Stimulated activated naive CD8-positive, alpha-beta T cell treated with anti-CD3 and anti-CD28 coated beads, Interleukin-15, Interleukin-2, amounts not matched to agents 100 ng/mL and 50 ng/mL, for 24 hours (primary cell): ENCODE results near the gene KMO.
A peak's percentile ranks its signal among the peaks of the same experiment; 100 is the strongest.

Source experiments
- H3K27ac Mint-ChIP-seq: one replicate; pipeline ENCODE4 v1.8.0; 2021; ENCODE audit warnings: mild to moderate bottlenecking, mixed read lengths
- H3K27me3 Mint-ChIP-seq: one replicate; pipeline ENCODE4 v1.8.0; 2021; ENCODE audit warnings: mixed read lengths
- H3K36me3 Mint-ChIP-seq: one replicate; pipeline ENCODE4 v1.8.0; 2021; ENCODE audit warnings: low read depth, mixed read lengths
- H3K4me1 Mint-ChIP-seq: one replicate; pipeline ENCODE4 v1.8.0; 2021; ENCODE audit warnings: low read depth, mixed read lengths
- H3K4me3 Mint-ChIP-seq: one replicate; pipeline ENCODE4 v1.8.0; 2021; ENCODE audit warnings: mild to moderate bottlenecking, mixed read lengths
- H3K9me3 Mint-ChIP-seq: one replicate; pipeline ENCODE4 v1.8.0; 2021; ENCODE audit warnings: mixed read lengths

Gene KMO

GRCh38 chr1:241532162-241532531 is at the start of gene KMO:
Gene KMO (plus strand): TSS chr1:241532378. CDS start chr1:241532445, 67 bp downstream.
- no peaks in the 10 kb centered on the region for H3K9me3 Mint-ChIP-seq
- H3K4me1 Mint-ChIP-seq: peaks cover 40% of the 10 kb centered on the region
- H3K36me3 Mint-ChIP-seq: no peaks in the 10 kb centered on the region
- no peaks in the 10 kb centered on the region for H3K27me3 Mint-ChIP-seq
- H3K27ac Mint-ChIP-seq: peak within 1 kb of the TSS; percentile 91
- peak within 1 kb of the TSS; percentile 90 for H3K4me3 Mint-ChIP-seq

- Mint-ChIP-seq H3K9me3 (no peaks in the 10 kb centered on the region), H3K27me3 (peaks cover 12% of the 10 kb centered on the region), H3K4me1 (peaks cover 15% of the 10 kb centered on the region), H3K36me3 (no peaks in the 10 kb centered on the region), H3K27ac (no peak overlapping the region), H3K4me3 (no peak overlapping the region)
Observed at GRCh38 chr1:241482761-241483250, 49.4 kb upstream of the KMO start.

GRCh38 chr1:241485145-241485544 is 47.0 kb upstream of the KMO start:
- Mint-ChIP-seq H3K4me3 (no peak overlapping the region), H3K27me3 (peaks cover 8% of the 10 kb centered on the region), H3K9me3 (no peaks in the 10 kb centered on the region), H3K27ac (no peak overlapping the region), H3K36me3 (peaks cover 3% of the 10 kb centered on the region), H3K4me1 (peaks cover 15% of the 10 kb centered on the region)

GRCh38 chr1:241485554-241485992 is 46.6 kb upstream of the KMO start:
- Mint-ChIP-seq H3K36me3 (peaks cover 3% of the 10 kb centered on the region), H3K4me1 (peaks cover 15% of the 10 kb centered on the region), H3K4me3 (no peak overlapping the region), H3K27me3 (peaks cover 5% of the 10 kb centered on the region), H3K27ac (no peak overlapping the region), H3K9me3 (no peaks in the 10 kb centered on the region)

GRCh38 chr1:241488739-241489138 is 43.4 kb upstream of the KMO start:
- peaks cover 9% of the 10 kb centered on the region for H3K36me3 Mint-ChIP-seq
- H3K27ac Mint-ChIP-seq: no peak overlapping the region
- peaks cover 8% of the 10 kb centered on the region for H3K4me1 Mint-ChIP-seq
- no peaks in the 10 kb centered on the region for H3K9me3 Mint-ChIP-seq
- no peaks in the 10 kb centered on the region for H3K27me3 Mint-ChIP-seq
- no peak overlapping the region for H3K4me3 Mint-ChIP-seq

- Mint-ChIP-seq H3K27me3 (no peaks in the 10 kb centered on the region), H3K36me3 (peaks cover 64% of the 10 kb centered on the region), H3K4me1 (no peaks in the 10 kb centered on the region), H3K4me3 (no peak overlapping the region), H3K9me3 (no peaks in the 10 kb centered on the region), H3K27ac (no peak overlapping the region)
Observed at GRCh38 chr1:241495741-241496140, 36.4 kb upstream of the KMO start.

GRCh38 chr1:241499910-241500309 is 32.3 kb upstream of the KMO start:
- no peak overlapping the region for H3K4me3 Mint-ChIP-seq
- H3K27me3 Mint-ChIP-seq: no peaks in the 10 kb centered on the region
- no peak overlapping the region for H3K27ac Mint-ChIP-seq
- peaks cover 15% of the 10 kb centered on the region for H3K4me1 Mint-ChIP-seq
- H3K36me3 Mint-ChIP-seq: peaks cover 77% of the 10 kb centered on the region
- H3K9me3 Mint-ChIP-seq: no peaks in the 10 kb centered on the region

- Mint-ChIP-seq H3K4me3 (no peak overlapping the region), H3K27me3 (no peaks in the 10 kb centered on the region), H3K9me3 (no peaks in the 10 kb centered on the region), H3K27ac (peak overlapping the region; percentile 33), H3K36me3 (peaks cover 76% of the 10 kb centered on the region), H3K4me1 (peaks cover 15% of the 10 kb centered on the region)
Observed at GRCh38 chr1:241503444-241503843, 28.7 kb upstream of the KMO start.

- Mint-ChIP-seq H3K27me3 (no peaks in the 10 kb centered on the region), H3K9me3 (no peaks in the 10 kb centered on the region), H3K4me1 (peaks cover 15% of the 10 kb centered on the region), H3K27ac (no peak overlapping the region), H3K4me3 (no peak overlapping the region), H3K36me3 (peaks cover 76% of the 10 kb centered on the region)
Observed at GRCh38 chr1:241507189-241507863, 24.9 kb upstream of the KMO start.

GRCh38 chr1:241513378-241513777 is 18.8 kb upstream of the KMO start:
- Mint-ChIP-seq H3K36me3 (peaks cover 62% of the 10 kb centered on the region), H3K4me3 (no peak overlapping the region), H3K9me3 (no peaks in the 10 kb centered on the region), H3K4me1 (peaks cover 22% of the 10 kb centered on the region), H3K27me3 (no peaks in the 10 kb centered on the region), H3K27ac (no peak overlapping the region)

- peaks cover 22% of the 10 kb centered on the region for H3K4me1 Mint-ChIP-seq
- H3K36me3 Mint-ChIP-seq: peaks cover 28% of the 10 kb centered on the region
- H3K27ac Mint-ChIP-seq: peak overlapping the region; percentile 81
- peaks cover 22% of the 10 kb centered on the region for H3K27me3 Mint-ChIP-seq
- no peaks in the 10 kb centered on the region for H3K9me3 Mint-ChIP-seq
- H3K4me3 Mint-ChIP-seq: peak overlapping the region; percentile 93
Observed at GRCh38 chr1:241518476-241519307, 13.5 kb upstream of the KMO start.

GRCh38 chr1:241519308-241520079 is 12.7 kb upstream of the KMO start, which contains the start of gene FH:
Gene FH (minus strand): TSS chr1:241519755. CDS start chr1:241519722, 33 bp downstream.
- peaks cover 20% of the 10 kb centered on the region for H3K4me1 Mint-ChIP-seq
- H3K4me3 Mint-ChIP-seq: peak within 1 kb of the TSS; percentile 93
- H3K9me3 Mint-ChIP-seq: no peaks in the 10 kb centered on the region
- H3K36me3 Mint-ChIP-seq: peaks cover 25% of the 10 kb centered on the region
- H3K27ac Mint-ChIP-seq: peak within 1 kb of the TSS; percentile 81
- peaks cover 22% of the 10 kb centered on the region for H3K27me3 Mint-ChIP-seq

GRCh38 chr1:241520080-241520465 is 12.1 kb upstream of the KMO start:
- Mint-ChIP-seq H3K4me1 (peaks cover 15% of the 10 kb centered on the region), H3K27ac (no peak overlapping the region), H3K9me3 (no peaks in the 10 kb centered on the region), H3K4me3 (no peak overlapping the region), H3K36me3 (peaks cover 19% of the 10 kb centered on the region), H3K27me3 (peaks cover 22% of the 10 kb centered on the region)

- H3K36me3 Mint-ChIP-seq: peaks cover 7% of the 10 kb centered on the region
- no peak overlapping the region for H3K4me3 Mint-ChIP-seq
- H3K9me3 Mint-ChIP-seq: no peaks in the 10 kb centered on the region
- H3K4me1 Mint-ChIP-seq: peaks cover 12% of the 10 kb centered on the region
- H3K27me3 Mint-ChIP-seq: peaks cover 27% of the 10 kb centered on the region
- H3K27ac Mint-ChIP-seq: no peak overlapping the region
Observed at GRCh38 chr1:241521718-241522117, 10.5 kb upstream of the KMO start.

- no peaks in the 10 kb centered on the region for H3K36me3 Mint-ChIP-seq
- no peak overlapping the region for H3K27ac Mint-ChIP-seq
Observed at GRCh38 chr1:241525026-241525425, 7.2 kb upstream of the KMO start.

More at GRCh38 chr1:241525026-241525425, 7.2 kb upstream of the KMO start:
- no peaks in the 10 kb centered on the region for H3K9me3 Mint-ChIP-seq
- no peaks in the 10 kb centered on the region for H3K4me1 Mint-ChIP-seq
- H3K27me3 Mint-ChIP-seq: peaks cover 27% of the 10 kb centered on the region
- no peak overlapping the region for H3K4me3 Mint-ChIP-seq
